IPS DF 6.9 (cell line): Measurements from ENCODE around the gene TOMM40.
"Not testable (repeated sequence)": the region's sequence is repeated elsewhere in the genome, so short reads cannot be mapped to it uniquely, and the experiment has no call there.

ENCODE experiments used
- DNase-seq: peaks from one replicate; pipeline ENCODE4 v3.0.0-alpha.2; 2013; ENCODE audit warnings: low read depth, low spot score
- H3K27ac ChIP-seq: one replicate; pipeline ENCODE4 v1.5.1; 2013; ENCODE audit warnings: low read length, control low read depth
- H3K27me3 ChIP-seq: 2 replicates; pipeline ENCODE4 v1.6.1; 2013; ENCODE audit warnings: mild to moderate bottlenecking, low read length; ENCODE audit not compliant: control insufficient read depth, insufficient read depth
- H3K36me3 ChIP-seq: 2 replicates; pipeline ENCODE4 v1.6.1; 2013; ENCODE audit warnings: low read length; ENCODE audit not compliant: control insufficient read depth, insufficient read depth
- H3K4me1 ChIP-seq: 2 replicates; pipeline ENCODE4 v1.6.1; 2013; ENCODE audit warnings: low read length; ENCODE audit not compliant: control insufficient read depth, insufficient read depth
- H3K4me3 ChIP-seq: 2 replicates; pipeline ENCODE4 v1.5.1; 2013; ENCODE audit warnings: mild to moderate bottlenecking, low read length
- H3K9me3 ChIP-seq: 2 replicates; pipeline ENCODE4 v1.6.1; 2013; ENCODE audit warnings: low read length, inconsistent platforms; ENCODE audit not compliant: control insufficient read depth, insufficient read depth
- WGBS: extraction: QIAGEN DNeasy Blood & Tissue Kit; methylation state at CpG from one replicate; pipeline ENCODE4 v1.1.7; 2013; ENCODE audit warnings: mixed read lengths, missing lambda C conversion rate; ENCODE audit not compliant: insufficient read length, insufficient coverage; 5-methylcytosine and 5-hydroxymethylcytosine counted together

TOMM40 gene

DNA sequence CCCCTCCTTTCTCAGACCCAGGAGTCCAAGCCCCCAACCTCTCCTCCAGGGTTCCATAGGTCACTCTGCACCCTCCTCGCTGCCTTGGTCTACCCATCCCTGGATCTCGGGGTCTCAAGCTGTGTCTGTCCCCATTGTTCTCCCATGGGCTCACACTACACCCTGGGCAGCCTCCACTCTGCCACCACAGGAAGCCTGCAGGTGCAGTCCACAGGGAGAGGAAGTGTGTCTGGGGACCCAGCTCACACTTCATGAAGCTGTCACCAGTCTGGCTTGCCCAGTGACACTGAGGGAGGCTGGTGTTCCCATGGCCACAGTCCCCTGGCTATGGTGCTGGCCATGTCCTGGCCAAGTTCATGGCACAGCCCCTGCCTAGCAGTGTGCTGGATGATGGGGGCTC lies 39.6 kb upstream of the TOMM40 start:
- H3K4me3 ChIP-seq, result no peak overlapping the region
- peaks cover 6% of the 10 kb centered on the region for H3K4me1 ChIP-seq
- no CpG with 5 or more reads among the region's 2 CpGs for WGBS
- no peak overlapping the region for H3K27ac ChIP-seq
- no peaks in the 10 kb centered on the region for H3K9me3 ChIP-seq
- 0 out of 2 replicates have a peak, but pooled peaks cover 4% of the 10 kb centered on the region for H3K36me3 ChIP-seq
- DNase-seq, result no peak
- H3K27me3 ChIP-seq, result no peaks in the 10 kb centered on the region

DNA sequence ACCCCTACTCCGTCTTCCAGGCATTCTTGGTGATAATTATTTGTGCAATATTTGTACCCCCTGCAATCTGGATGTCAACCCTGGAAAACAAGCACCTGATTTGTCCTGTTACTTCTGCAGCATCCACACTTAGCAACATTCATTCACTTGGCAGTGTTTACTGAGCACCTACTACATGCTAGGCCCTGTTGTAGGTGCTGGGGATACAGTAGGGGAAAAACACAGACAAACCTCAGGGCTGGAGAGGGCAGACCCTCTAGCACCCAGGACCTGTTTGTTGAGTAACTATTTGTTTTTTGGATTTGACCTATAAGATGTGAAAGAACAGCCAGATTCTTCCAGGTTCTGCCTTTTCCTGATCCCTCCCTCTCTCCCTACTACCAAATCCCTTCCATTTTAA lies 35.4 kb upstream of the TOMM40 start:
- no CpG with 5 or more reads among the region's 1 CpG for WGBS
- no peak overlapping the region for H3K4me3 ChIP-seq
- H3K9me3 ChIP-seq, result no peaks in the 10 kb centered on the region
- no peak overlapping the region for H3K27ac ChIP-seq
- no peaks in the 10 kb centered on the region for H3K27me3 ChIP-seq
- H3K4me1 ChIP-seq, result peaks cover 2% of the 10 kb centered on the region
- peaks cover 7% of the 10 kb centered on the region; the same call in 1 of the 2 replicates for H3K36me3 ChIP-seq
- no peak for DNase-seq

DNA sequence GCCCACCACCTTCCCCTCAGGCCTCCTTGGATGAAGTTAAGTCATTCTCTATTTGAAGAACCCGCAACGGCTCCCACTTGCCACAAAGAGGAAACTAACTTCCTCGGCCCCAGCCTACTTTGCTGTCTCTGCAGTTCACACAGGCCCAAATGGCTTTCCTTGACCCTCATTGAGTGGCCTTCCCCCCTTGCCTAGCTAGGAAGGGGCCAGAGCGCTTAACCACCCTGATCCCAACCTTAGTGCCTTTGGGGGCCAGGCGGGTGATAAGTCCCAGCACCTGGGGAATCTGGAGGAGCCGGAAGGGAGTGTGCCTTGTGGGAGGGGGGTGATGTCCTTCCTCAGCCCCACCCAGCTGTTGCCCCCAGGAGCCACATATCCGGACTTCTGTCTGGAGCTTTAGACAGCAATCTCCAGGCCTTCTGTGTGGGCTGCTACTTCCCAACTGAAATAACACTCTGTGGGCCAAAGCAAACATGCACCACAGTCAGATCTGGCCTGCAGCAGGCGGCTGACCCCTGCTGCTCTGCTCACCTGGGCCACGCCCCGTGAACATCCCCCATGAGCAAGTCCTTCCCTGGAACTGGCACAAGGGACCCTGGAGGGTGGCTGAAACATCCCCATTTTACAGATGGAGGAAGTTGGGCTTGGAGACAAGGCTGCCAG lies 34.5 kb upstream of the TOMM40 start:
- H3K9me3 ChIP-seq, result no peaks in the 10 kb centered on the region
- no peaks in the 10 kb centered on the region; the same call in 1 of the 2 replicates for H3K4me1 ChIP-seq
- WGBS, result no CpG with 5 or more reads among the region's 10 CpGs
- no peaks in the 10 kb centered on the region for H3K27me3 ChIP-seq
- peaks cover 5% of the 10 kb centered on the region; the same call in 1 of the 2 replicates for H3K36me3 ChIP-seq
- H3K4me3 ChIP-seq, result no peak overlapping the region
- DNase-seq, result no peak
- H3K27ac ChIP-seq, result no peak overlapping the region

DNA sequence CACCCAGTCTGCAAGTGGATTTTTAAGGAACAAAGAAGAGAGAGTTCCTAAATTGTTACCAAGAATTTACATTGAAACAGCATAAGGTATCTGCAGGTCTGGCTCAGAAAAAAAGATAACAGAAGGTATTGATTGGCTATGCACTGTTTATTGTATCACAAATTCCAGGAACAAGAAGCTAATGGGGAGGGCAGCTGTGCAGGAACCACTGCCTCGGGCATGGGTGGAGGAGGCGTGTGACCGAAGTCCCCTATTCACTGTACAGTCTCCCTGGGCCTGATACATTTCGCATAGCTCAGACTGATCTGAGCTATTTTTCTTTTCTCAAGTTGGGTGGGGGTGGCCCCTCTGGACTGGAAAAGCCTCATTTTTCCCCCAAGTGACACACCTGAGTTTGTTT lies 33.2 kb upstream of the TOMM40 start:
- H3K36me3 ChIP-seq, result peaks cover 3% of the 10 kb centered on the region; the same call in 1 of the 2 replicates
- no peaks in the 10 kb centered on the region for H3K9me3 ChIP-seq
- WGBS, result no CpG with 5 or more reads among the region's 4 CpGs
- no peak overlapping the region for H3K4me3 ChIP-seq
- DNase-seq, result no peak
- no peak overlapping the region for H3K27ac ChIP-seq
- H3K27me3 ChIP-seq, result no peaks in the 10 kb centered on the region
- no peaks in the 10 kb centered on the region for H3K4me1 ChIP-seq

DNA sequence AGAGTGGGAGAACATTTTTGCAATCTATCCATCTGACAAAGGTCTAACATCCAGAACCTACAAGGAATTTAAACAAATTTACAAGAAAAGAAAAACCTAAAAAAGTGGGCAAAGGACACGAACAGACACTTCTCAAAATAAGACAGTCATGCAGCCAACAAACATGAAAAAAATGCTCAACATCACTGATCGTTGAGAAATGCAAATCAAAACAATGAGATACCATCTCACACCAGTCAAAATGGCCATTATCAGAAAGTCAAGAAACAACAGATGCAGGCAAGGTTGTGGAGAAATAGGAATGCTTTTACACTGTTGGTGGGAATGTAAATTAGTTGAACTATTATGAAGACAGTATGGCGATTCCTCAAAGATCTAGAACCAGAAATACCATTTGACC lies 29.5 kb upstream of the TOMM40 start:
- H3K36me3 ChIP-seq, H3K4me3 ChIP-seq: not testable (repeated sequence)
- WGBS, result no CpG with 5 or more reads among the region's 3 CpGs

DNA sequence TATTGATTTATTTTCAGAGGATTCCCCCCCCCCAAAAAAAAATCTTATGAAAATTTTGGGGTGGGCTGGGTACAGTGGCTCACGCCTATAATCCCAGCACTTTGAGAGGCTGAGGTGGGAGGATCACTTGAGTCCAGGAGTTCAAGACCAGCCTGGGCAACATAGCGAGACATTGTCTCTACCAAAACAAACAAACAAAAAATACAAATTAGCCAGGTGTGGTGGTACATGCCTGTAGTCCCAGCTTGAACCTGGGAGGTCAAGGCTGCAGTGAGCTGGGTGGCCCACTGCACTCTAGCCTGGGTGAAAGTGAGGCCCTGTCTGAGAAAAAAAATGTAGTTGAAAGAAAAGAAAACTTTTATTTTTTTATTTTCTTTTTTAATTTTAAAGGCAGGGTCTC lies 27.1 kb upstream of the TOMM40 start:
- Histone ChIP-seq H3K27me3 (no peaks in the 10 kb centered on the region), H3K4me3 (no peak overlapping the region), H3K36me3 (peaks cover 13% of the 10 kb centered on the region), H3K27ac (no peak overlapping the region), H3K9me3 (no peaks in the 10 kb centered on the region), H3K4me1 (no peaks in the 10 kb centered on the region)
- no peak for DNase-seq
- no CpG with 5 or more reads among the region's 2 CpGs for WGBS

More for the DNA sequence above, 29.5 kb upstream of the TOMM40 start:
- H3K4me1 ChIP-seq, H3K27ac ChIP-seq, H3K27me3 ChIP-seq, DNase-seq, H3K9me3 ChIP-seq: not testable (repeated sequence)

DNA sequence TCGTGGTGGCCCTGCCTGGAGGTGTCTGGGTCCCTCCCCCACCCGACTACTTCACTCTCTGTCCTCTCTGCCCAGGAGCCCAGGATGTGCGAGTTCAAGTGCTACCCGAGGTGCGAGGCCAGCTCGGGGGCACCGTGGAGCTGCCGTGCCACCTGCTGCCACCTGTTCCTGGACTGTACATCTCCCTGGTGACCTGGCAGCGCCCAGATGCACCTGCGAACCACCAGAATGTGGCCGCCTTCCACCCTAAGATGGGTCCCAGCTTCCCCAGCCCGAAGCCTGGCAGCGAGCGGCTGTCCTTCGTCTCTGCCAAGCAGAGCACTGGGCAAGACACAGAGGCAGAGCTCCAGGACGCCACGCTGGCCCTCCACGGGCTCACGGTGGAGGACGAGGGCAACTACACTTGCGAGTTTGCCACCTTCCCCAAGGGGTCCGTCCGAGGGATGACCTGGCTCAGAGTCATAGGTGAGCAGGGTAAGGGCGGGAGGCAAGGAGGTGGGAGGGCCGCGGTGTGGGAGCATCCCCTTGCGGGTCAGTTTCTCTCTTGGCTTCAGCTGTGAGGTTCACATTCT lies 25.8 kb upstream of the TOMM40 start:
- no CpG with 5 or more reads among the region's 27 CpGs for WGBS
- Histone ChIP-seq H3K4me1 (no peaks in the 10 kb centered on the region), H3K9me3 (no peaks in the 10 kb centered on the region), H3K27me3 (no peaks in the 10 kb centered on the region), H3K4me3 (no peak overlapping the region), H3K27ac (no peak overlapping the region), H3K36me3 (peaks cover 10% of the 10 kb centered on the region)
- DNase-seq, result no peak

DNA sequence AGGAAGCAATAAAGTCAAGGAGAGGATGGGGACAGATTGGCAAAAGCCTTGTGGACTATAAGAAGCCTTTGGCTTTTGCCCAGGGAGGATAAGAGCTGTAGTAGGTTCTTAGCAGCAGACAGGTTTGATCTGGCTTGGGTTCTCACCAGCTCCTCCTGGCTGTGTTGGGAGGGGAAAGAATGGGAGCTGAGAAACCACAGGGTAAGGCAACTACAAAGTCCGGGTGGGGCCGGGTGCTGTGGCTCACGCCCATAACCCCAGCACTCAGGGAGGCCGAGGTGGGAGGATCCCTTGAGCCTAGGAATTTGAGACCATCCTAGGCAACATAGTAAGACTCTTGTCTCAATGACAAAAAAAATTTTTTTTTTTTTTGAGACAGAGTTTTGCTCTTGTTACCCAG lies 24.4 kb upstream of the TOMM40 start:
- Histone ChIP-seq H3K36me3 (peaks cover 11% of the 10 kb centered on the region), H3K9me3 (no peaks in the 10 kb centered on the region), H3K27me3 (no peaks in the 10 kb centered on the region), H3K4me1 (no peaks in the 10 kb centered on the region), H3K4me3 (no peak overlapping the region), H3K27ac (no peak overlapping the region)
- no CpG with 5 or more reads among the region's 4 CpGs for WGBS
- no peak for DNase-seq

DNA sequence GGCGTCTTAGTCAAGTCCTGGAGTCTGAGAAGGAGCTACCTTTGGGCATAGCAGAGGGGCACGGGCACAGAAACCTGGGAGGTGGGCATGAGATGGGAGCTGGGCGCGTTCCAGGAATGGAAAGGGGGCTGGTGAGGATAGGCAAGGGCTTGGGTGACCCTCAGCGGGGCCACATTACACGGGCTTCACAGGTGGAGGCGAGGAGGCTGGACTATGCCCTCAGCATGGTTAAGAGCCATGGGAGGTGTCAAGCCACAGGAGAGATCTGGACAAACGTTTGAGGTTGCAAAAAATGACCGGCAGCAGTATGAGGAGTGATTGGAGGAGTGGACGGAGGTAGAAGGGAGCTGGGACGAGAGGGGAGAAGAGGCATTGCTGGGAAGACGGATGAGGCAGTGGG lies 23.5 kb upstream of the TOMM40 start:
- H3K4me1 ChIP-seq, result no peaks in the 10 kb centered on the region
- no peak overlapping the region for H3K4me3 ChIP-seq
- WGBS, result no CpG with 5 or more reads among the region's 12 CpGs
- no peaks in the 10 kb centered on the region for H3K9me3 ChIP-seq
- no peaks in the 10 kb centered on the region for H3K27me3 ChIP-seq
- DNase-seq, result no peak
- peaks cover 17% of the 10 kb centered on the region for H3K36me3 ChIP-seq
- no peak overlapping the region for H3K27ac ChIP-seq

DNA sequence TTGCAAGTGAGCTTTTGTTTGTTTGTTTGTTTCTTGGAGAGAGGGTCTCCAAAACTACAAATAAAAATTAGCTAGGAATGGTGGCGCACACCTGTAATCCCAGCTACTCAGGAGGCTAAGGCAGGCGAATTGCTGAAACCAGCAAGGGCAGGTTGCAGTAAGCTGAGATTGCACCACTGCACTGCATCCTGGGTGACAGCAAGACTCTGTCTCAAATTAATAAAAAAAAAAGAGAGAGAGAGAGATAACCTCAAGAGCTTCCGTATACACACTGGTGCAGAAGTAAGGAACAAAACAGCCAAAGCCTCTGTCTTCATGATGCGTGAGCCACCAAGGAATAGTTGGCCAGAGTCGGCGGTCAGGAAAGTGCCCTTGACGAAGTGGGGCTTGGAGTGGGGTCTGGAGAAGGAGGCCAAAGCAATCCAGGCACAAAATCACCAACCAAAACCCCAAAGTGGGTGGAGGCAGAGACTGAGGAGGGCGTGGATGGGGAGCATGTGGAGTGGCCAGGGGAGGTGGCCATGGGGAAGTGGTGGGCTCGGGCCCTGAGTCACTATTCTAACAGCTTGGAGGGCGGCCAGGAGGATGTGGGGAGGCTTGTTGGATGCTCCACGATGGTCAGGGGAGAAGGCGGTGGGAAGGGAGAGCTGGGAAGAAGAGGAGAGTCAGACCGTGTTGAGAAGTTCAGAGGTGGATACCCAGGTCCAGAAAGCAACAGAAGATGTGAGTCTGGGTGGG lies 21.2 kb upstream of the TOMM40 start:
- Histone ChIP-seq H3K4me3 (no peak overlapping the region), H3K27me3 (no peaks in the 10 kb centered on the region), H3K4me1 (no peaks in the 10 kb centered on the region), H3K36me3 (peaks cover 34% of the 10 kb centered on the region), H3K9me3 (no peaks in the 10 kb centered on the region), H3K27ac (no peak overlapping the region)
- no peak for DNase-seq
- no CpG with 5 or more reads among the region's 13 CpGs for WGBS
